Measurements from ENCODE around the gene UHRF1. TPM values are rescaled to one million over a fixed set of nuclear protein-coding genes. Genes with fewer than 3 reads are reported as not detected.
A peak's percentile ranks its signal among the peaks of the same experiment; 100 is the strongest.
"Not testable (repeated sequence)": the region's sequence is repeated elsewhere in the genome, so short reads cannot be mapped to it uniquely, and the experiment has no call there.

The UHRF1 gene
- 32.4 and 34.6 TPM in 2 replicates for total RNA-seq (2014; rRNA removed; shearing (Covaris generic))

GRCh38 chr19:4909156-4909896 is at the start of gene UHRF1:
Gene UHRF1 (plus strand): TSS chr19:4909501. CDS start chr19:4910886, 1,385 bp downstream.
- DNase-seq (ENCODE audit: low read depth), result peak; percentile 81

- DNase-seq (ENCODE audit: low read depth), result no peak
These were observed 49.6 kb upstream of the UHRF1 start for GRCh38 chr19:4859697-4860096.

GRCh38 chr19:4861147-4861546 is 48.2 kb upstream of the UHRF1 start:
- no peak for DNase-seq (ENCODE audit: low read depth)

- DNase-seq (ENCODE audit: low read depth), result peak; percentile 58
These were observed 42.5 kb upstream of the UHRF1 start for GRCh38 chr19:4866595-4867424.

GRCh38 chr19:4867534-4868285 is 41.6 kb upstream of the UHRF1 start, which contains the start of gene PLIN3:
Gene PLIN3 (minus strand): TSS chr19:4867667. CDS start chr19:4861394, 6,273 bp downstream.
- peak; percentile 97 for DNase-seq (ENCODE audit: low read depth)

- no peak for DNase-seq (ENCODE audit: low read depth)
These were observed 40.9 kb upstream of the UHRF1 start for GRCh38 chr19:4868286-4868834.

- DNase-seq (ENCODE audit: low read depth), result peak; percentile 96
These were observed 39.1 kb upstream of the UHRF1 start for GRCh38 chr19:4870025-4870700.

GRCh38 chr19:4871711-4872110 is 37.6 kb upstream of the UHRF1 start:
- no peak for DNase-seq (ENCODE audit: low read depth)

- DNase-seq (ENCODE audit: low read depth), result no peak
These were observed 35.4 kb upstream of the UHRF1 start for GRCh38 chr19:4873930-4874329.

- no peak for DNase-seq (ENCODE audit: low read depth)
These were observed 31.4 kb upstream of the UHRF1 start for GRCh38 chr19:4877753-4878490.

- no peak for DNase-seq (ENCODE audit: low read depth)
These were observed 30.8 kb upstream of the UHRF1 start for GRCh38 chr19:4878491-4878968.

- no peak for DNase-seq (ENCODE audit: low read depth)
These were observed 30.3 kb upstream of the UHRF1 start for GRCh38 chr19:4879041-4879440.

- not testable (repeated sequence) for DNase-seq (ENCODE audit: low read depth)
These were observed 26.4 kb upstream of the UHRF1 start for GRCh38 chr19:4882874-4883273.

- not testable (repeated sequence) for DNase-seq (ENCODE audit: low read depth)
These were observed 24.3 kb upstream of the UHRF1 start for GRCh38 chr19:4884993-4885392.

GRCh38 chr19:4887803-4888202 is 21.5 kb upstream of the UHRF1 start:
- not testable (repeated sequence) for DNase-seq (ENCODE audit: low read depth)

- peak; percentile 91 for DNase-seq (ENCODE audit: low read depth)
These were observed 20.1 kb upstream of the UHRF1 start for GRCh38 chr19:4889034-4889815.

GRCh38 chr19:4891066-4891465 is 18.2 kb upstream of the UHRF1 start:
- no peak for DNase-seq (ENCODE audit: low read depth)

GRCh38 chr19:4892962-4893361 is 16.3 kb upstream of the UHRF1 start:
- DNase-seq (ENCODE audit: low read depth), result not testable (repeated sequence)

- DNase-seq (ENCODE audit: low read depth), result peak; percentile 71
These were observed 12.9 kb upstream of the UHRF1 start for GRCh38 chr19:4896372-4896771.

Measured in Daoy (cell line).